CD14-positive monocyte (primary cell): ENCODE measurements around the gene PLXNA2. TPM values are rescaled to one million over a fixed set of nuclear protein-coding genes. Genes with fewer than 3 reads are reported as not detected.

Experiments
- DNase-seq, 3 donors: peaks; one replicate each; pipeline ENCODE4 v3.0.0-alpha.2; 2011 to 2022
- H2AFZ ChIP-seq: 2 replicates; pipeline ENCODE4 v1.6.0; 2012; ENCODE audit warnings: mild to moderate bottlenecking, low read depth, low read length, inconsistent platforms; ENCODE audit not compliant: insufficient read depth, poor library complexity, severe bottlenecking
- H3K27ac ChIP-seq, 2 donors: 1 replicate in 1 of 2; 2 replicates in 1 of 2; pipeline ENCODE4 v1.5.1; 2012 to 2013; ENCODE audit warnings: low read length in 2 of 2, control low read depth in 1 of 2, inconsistent platforms in 1 of 2, low read depth in 1 of 2, mild to moderate bottlenecking in 1 of 2
- H3K27me3 ChIP-seq, 2 donors: one replicate each; pipeline versions ENCODE4 v1.6.0 to v1.6.1; 2011 to 2013; ENCODE audit warnings: low read length in 2 of 2; ENCODE audit not compliant: control insufficient read depth in 2 of 2, insufficient read depth in 2 of 2
- H3K36me3 ChIP-seq, 2 donors: replicated peaks in 1 of 2; 1 replicate in 1 of 2; 2 replicates in 1 of 2; pipeline versions ENCODE4 v1.5.1 to v1.6.1; 2012 to 2013; ENCODE audit warnings: low read length in 2 of 2, control low read depth in 1 of 2, inconsistent platforms in 1 of 2, mild to moderate bottlenecking in 1 of 2; ENCODE audit not compliant: insufficient read depth in 2 of 2, control insufficient read depth in 1 of 2
- H3K4me1 ChIP-seq, 2 donors: 1 replicate in 1 of 2; 2 replicates in 1 of 2; pipeline versions ENCODE4 v1.5.1 to v1.6.1; 2012 to 2013; ENCODE audit warnings: low read length in 2 of 2, control low read depth in 1 of 2, inconsistent platforms in 1 of 2, mild to moderate bottlenecking in 1 of 2, moderate library complexity in 1 of 2; ENCODE audit not compliant: insufficient read depth in 2 of 2, control insufficient read depth in 1 of 2
- H3K4me2 ChIP-seq: replicated peaks from 2 replicates; pipeline ENCODE3; 2012; ENCODE audit warnings: low read length, moderate library complexity, mild to moderate bottlenecking; ENCODE audit not compliant: poor library complexity, severe bottlenecking; ENCODE audit errors: extremely low read depth
- H3K4me3 ChIP-seq, 3 experiments: fragments of 200-600 bp in 1 of 3; sonication (generic) in 1 of 3; replicated peaks in 1 of 3; 1 replicate in 2 of 3; 2 replicates in 1 of 3; pipeline ENCODE4 v1.5.1; 2011 to 2013; ENCODE audit warnings: low read length in 3 of 3, mild to moderate bottlenecking in 3 of 3, control low read depth in 2 of 3, low read depth in 2 of 3, inconsistent platforms in 1 of 3, moderate library complexity in 1 of 3
- H3K79me2 ChIP-seq: 2 replicates; pipeline ENCODE4 v1.6.0; 2012; ENCODE audit warnings: mild to moderate bottlenecking, control low read depth, inconsistent platforms, low read length, moderate library complexity; ENCODE audit not compliant: insufficient read depth
- H3K9ac ChIP-seq: 2 replicates; pipeline ENCODE4 v1.6.0; 2017; ENCODE audit warnings: low read length, mild to moderate bottlenecking; ENCODE audit not compliant: insufficient read depth, poor library complexity, severe bottlenecking
- H3K9me3 ChIP-seq, 2 donors: replicated peaks in 1 of 2; 1 replicate in 1 of 2; 2 replicates in 1 of 2; pipeline versions ENCODE4 v1.5.1 to v1.6.1; 2012 to 2013; ENCODE audit warnings: low read length in 2 of 2, control low read depth in 1 of 2; ENCODE audit not compliant: control insufficient read depth in 1 of 2, insufficient read depth in 1 of 2
- H4K20me1 ChIP-seq: 2 replicates; pipeline ENCODE4 v1.6.0; 2012; ENCODE audit warnings: mild to moderate bottlenecking, low read length, control low read depth, moderate library complexity; ENCODE audit not compliant: insufficient read depth
- H3K27ac Mint-ChIP-seq, 7 donors: one replicate each; pipeline ENCODE4 v1.8.0; 2020; ENCODE audit warnings: mild to moderate bottlenecking in 7 of 7, mixed read lengths in 7 of 7, moderate library complexity in 6 of 7, inconsistent platforms in 2 of 7
- H3K27me3 Mint-ChIP-seq, 3 donors: one replicate each; pipeline ENCODE4 v1.8.0; 2021 to 2022; ENCODE audit warnings: low read depth in 3 of 3, mild to moderate bottlenecking in 3 of 3, mixed read lengths in 3 of 3, moderate library complexity in 3 of 3, inconsistent platforms in 1 of 3
- H3K36me3 Mint-ChIP-seq, 2 donors: one replicate each; pipeline ENCODE4 v1.8.0; 2020; ENCODE audit warnings: mixed read lengths in 2 of 2, inconsistent platforms in 1 of 2, mild to moderate bottlenecking in 1 of 2
- H3K4me1 Mint-ChIP-seq: one replicate; pipeline ENCODE4 v1.8.0; 2020; ENCODE audit warnings: mild to moderate bottlenecking, mixed read lengths
- H3K4me3 Mint-ChIP-seq, 2 donors: one replicate each; pipeline ENCODE4 v1.8.0; 2020; ENCODE audit warnings: mild to moderate bottlenecking in 2 of 2, mixed read lengths in 2 of 2, moderate library complexity in 1 of 2
- H3K9me3 Mint-ChIP-seq, 7 donors: one replicate each; pipeline ENCODE4 v1.8.0; 2020 to 2022; ENCODE audit warnings: mixed read lengths in 7 of 7, mild to moderate bottlenecking in 6 of 7, moderate library complexity in 6 of 7, inconsistent platforms in 2 of 7
- WGBS: methylation state at CpG from one replicate; pipeline ENCODE4 v1.1.5; 2013; ENCODE audit warnings: missing lambda C conversion rate; ENCODE audit not compliant: insufficient coverage; 5-methylcytosine and 5-hydroxymethylcytosine counted together
- intact Hi-C, 2 donors: fragments of 100-400 bp; cut with micrococcal nuclease; formaldehyde crosslinking; loops; one replicate each; pipeline versions ENCODE4 v1.15.0 to v1.15.1; 2023
- polyA plus RNA-seq, 3 donors: library from polyadenylated mRNA; depleted of rRNA in 1 of 3; unstranded in 2 of 3; stranded (reverse) in 1 of 3; fragments of 300-500 nt in 2 of 3; fragments of >200 nt in 1 of 3; fragmentation: Illumina TruSeq in 2 of 3; gene quantifications; 1 replicate in 2 of 3; 2 replicates in 1 of 3; pipeline ENCODE4 v1.2.3, GENCODE V29; 2012 to 2021
- TF ChIP-seq, protein P1 (sequence below): fragments of 200-600 bp; IDR thresholded peaks from one replicate; pipeline ENCODE4 v1.8.0; 2022; ENCODE audit warnings: antibody characterized with exemption, mild to moderate bottlenecking

Gene PLXNA2
- polyA plus RNA-seq, 3 donors, result 0.75 to 2.1 (median 1.1) TPM

DNA sequence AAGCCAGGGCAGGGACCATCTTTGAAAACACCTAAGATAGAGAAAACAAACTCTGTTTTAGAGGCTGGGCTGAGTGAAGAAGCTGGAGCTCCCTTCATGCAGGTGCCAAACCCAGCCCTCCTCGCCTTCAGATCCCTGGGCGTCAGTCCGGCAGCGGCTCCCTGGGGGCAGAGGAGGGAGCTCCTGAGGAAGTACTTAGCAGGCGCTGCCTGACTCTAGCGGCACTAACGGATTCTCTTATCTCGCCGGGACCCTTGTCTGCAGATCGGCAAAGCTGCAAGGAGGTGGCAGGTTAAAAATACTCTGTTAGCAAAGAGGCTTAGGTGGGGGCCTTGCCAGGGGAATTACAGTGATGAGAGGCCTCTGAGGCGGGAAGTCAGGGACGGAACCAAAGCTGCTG, 79.6 kb downstream of the PLXNA2 start:
- no peaks in the 10 kb centered on the region for H3K9me3 ChIP-seq
- H3K27ac Mint-ChIP-seq, result no peak overlapping the region
- H4K20me1 ChIP-seq, result no peaks in the 10 kb centered on the region
- no peak for DNase-seq
- intact Hi-C loops, result no loop called here
- peaks cover 3 to 20% of the 10 kb centered on the region in 2 donors for H3K27me3 ChIP-seq
- TF ChIP-seq, protein P1, sequence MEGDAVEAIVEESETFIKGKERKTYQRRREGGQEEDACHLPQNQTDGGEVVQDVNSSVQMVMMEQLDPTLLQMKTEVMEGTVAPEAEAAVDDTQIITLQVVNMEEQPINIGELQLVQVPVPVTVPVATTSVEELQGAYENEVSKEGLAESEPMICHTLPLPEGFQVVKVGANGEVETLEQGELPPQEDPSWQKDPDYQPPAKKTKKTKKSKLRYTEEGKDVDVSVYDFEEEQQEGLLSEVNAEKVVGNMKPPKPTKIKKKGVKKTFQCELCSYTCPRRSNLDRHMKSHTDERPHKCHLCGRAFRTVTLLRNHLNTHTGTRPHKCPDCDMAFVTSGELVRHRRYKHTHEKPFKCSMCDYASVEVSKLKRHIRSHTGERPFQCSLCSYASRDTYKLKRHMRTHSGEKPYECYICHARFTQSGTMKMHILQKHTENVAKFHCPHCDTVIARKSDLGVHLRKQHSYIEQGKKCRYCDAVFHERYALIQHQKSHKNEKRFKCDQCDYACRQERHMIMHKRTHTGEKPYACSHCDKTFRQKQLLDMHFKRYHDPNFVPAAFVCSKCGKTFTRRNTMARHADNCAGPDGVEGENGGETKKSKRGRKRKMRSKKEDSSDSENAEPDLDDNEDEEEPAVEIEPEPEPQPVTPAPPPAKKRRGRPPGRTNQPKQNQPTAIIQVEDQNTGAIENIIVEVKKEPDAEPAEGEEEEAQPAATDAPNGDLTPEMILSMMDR, result no peak
- no peaks in the 10 kb centered on the region for H3K4me1 Mint-ChIP-seq
- H3K4me3 Mint-ChIP-seq, result peak overlapping the region in 1 of 2 donors; percentile 9
- H3K36me3 Mint-ChIP-seq, result no peaks in the 10 kb centered on the region
- H3K4me1 ChIP-seq, result no peaks in the 10 kb centered on the region
- H3K4me3 ChIP-seq, result no peak overlapping the region
- WGBS, result 3% methylated on average over 12 of the region's 12 CpGs
- H3K36me3 ChIP-seq, result no peaks in the 10 kb centered on the region
- peaks cover 20 to 28% (median 21%) of the 10 kb centered on the region in 3 donors for H3K27me3 Mint-ChIP-seq
- no peaks in the 10 kb centered on the region for H3K9me3 Mint-ChIP-seq
- H3K79me2 ChIP-seq, result no peaks in the 10 kb centered on the region
- H3K9ac ChIP-seq, result no peak overlapping the region
- H3K4me2 ChIP-seq, result no peak overlapping the region
- H2AFZ ChIP-seq, result no peak overlapping the region
- H3K27ac ChIP-seq, result no peak overlapping the region

DNA sequence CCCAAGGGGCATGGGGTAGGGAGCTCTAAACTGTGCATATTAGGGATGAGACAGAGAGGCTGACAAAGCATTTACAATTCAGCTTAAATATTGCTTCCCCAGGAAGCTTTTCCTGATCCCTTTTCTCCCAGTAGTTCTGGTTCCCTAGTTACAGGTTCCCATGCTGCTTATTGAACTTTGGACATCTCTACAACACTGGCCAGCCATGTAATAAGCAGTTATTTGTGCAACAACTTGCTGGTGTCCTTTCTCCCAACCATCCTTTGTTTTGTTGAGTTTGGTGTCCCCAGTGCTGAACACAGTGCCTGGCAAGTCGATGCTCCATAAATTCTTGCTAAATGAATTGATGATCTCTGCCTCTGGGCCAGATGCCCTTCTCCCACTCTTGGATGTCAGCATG, 80.6 kb downstream of the PLXNA2 start:
- H3K9me3 Mint-ChIP-seq, result no peaks in the 10 kb centered on the region
- Histone ChIP-seq H4K20me1 (no peaks in the 10 kb centered on the region), H3K4me1 (no peaks in the 10 kb centered on the region), H3K9ac (no peak overlapping the region), H3K27ac (no peak overlapping the region), H3K4me3 (no peak overlapping the region), H2AFZ (no peak overlapping the region), H3K27me3 (peaks cover 3 to 20% of the 10 kb centered on the region in 2 donors), H3K4me2 (no peak overlapping the region), H3K79me2 (no peaks in the 10 kb centered on the region), H3K9me3 (no peaks in the 10 kb centered on the region), H3K36me3 (no peaks in the 10 kb centered on the region)
- TF ChIP-seq, protein P1, result no peak
- peaks cover 5% of the 10 kb centered on the region for H3K4me1 Mint-ChIP-seq
- intact Hi-C loops, result no loop called here
- peak overlapping the region in 1 of 2 donors; percentile 61 for H3K4me3 Mint-ChIP-seq
- H3K27ac Mint-ChIP-seq, result no peak overlapping the region
- DNase-seq, result no peak
- H3K36me3 Mint-ChIP-seq, result no peaks in the 10 kb centered on the region
- WGBS, result no CpG with 5 or more reads among the region's 1 CpG
- H3K27me3 Mint-ChIP-seq, result peaks cover 20 to 28% (median 21%) of the 10 kb centered on the region in 3 donors
